GM18502 (cell line): ENCODE data around the gene ATP4A.
"Not testable (repeated sequence)": the region's sequence is repeated elsewhere in the genome, so short reads cannot be mapped to it uniquely, and the experiment has no call there.

Source experiments
- ATAC-seq: cut with Tn5 transposase; IDR thresholded peaks from one replicate; pipeline ENCODE4 v1.9.1; 2021; ENCODE audit warnings: mild to moderate bottlenecking; ENCODE audit not compliant: unreplicated experiment, poor library complexity

The ATP4A gene

GRCh38 chr19:35563207-35563829 is at the start of gene ATP4A:
ATP4A (minus strand) TSS chr19:35563658; CDS start chr19:35563629, 29 bp downstream.
- ATAC-seq, result no peak

- peak; percentile 80 for ATAC-seq
Measured at GRCh38 chr19:35612559-35613321, 49.3 kb upstream of the ATP4A start, which contains the start of gene HAUS5. HAUS5 (plus strand) TSS chr19:35612735; CDS start chr19:35612795, 60 bp downstream.

- ATAC-seq, result no peak
Measured at GRCh38 chr19:35612224-35612558, 48.7 kb upstream of the ATP4A start.

GRCh38 chr19:35609851-35610353 is 46.4 kb upstream of the ATP4A start:
- no peak for ATAC-seq

GRCh38 chr19:35608251-35608650 is 44.8 kb upstream of the ATP4A start:
- no peak for ATAC-seq

GRCh38 chr19:35607661-35608060 is 44.2 kb upstream of the ATP4A start:
- ATAC-seq, result no peak

GRCh38 chr19:35607170-35607569 is 43.7 kb upstream of the ATP4A start:
- ATAC-seq, result not testable (repeated sequence)

GRCh38 chr19:35604436-35604835 is 41.0 kb upstream of the ATP4A start:
- ATAC-seq, result not testable (repeated sequence)

- no peak for ATAC-seq
Measured at GRCh38 chr19:35601971-35602370, 38.5 kb upstream of the ATP4A start.

GRCh38 chr19:35596366-35596999 is 33.0 kb upstream of the ATP4A start:
- peak; percentile 75 for ATAC-seq

GRCh38 chr19:35595928-35596327 is 32.5 kb upstream of the ATP4A start:
- ATAC-seq, result no peak

GRCh38 chr19:35595026-35595425 is 31.6 kb upstream of the ATP4A start:
- not testable (repeated sequence) for ATAC-seq

- no peak for ATAC-seq
Measured at GRCh38 chr19:35592226-35592625, 28.8 kb upstream of the ATP4A start.

- no peak for ATAC-seq
Measured at GRCh38 chr19:35590875-35591274, 27.4 kb upstream of the ATP4A start.

GRCh38 chr19:35587321-35587720 is 23.9 kb upstream of the ATP4A start:
- no peak for ATAC-seq

- ATAC-seq, result no peak
Measured at GRCh38 chr19:35585848-35586247, 22.4 kb upstream of the ATP4A start, which contains the start of gene PMIS2. PMIS2 (plus strand) TSS chr19:35586173; CDS start chr19:35586260, 87 bp downstream.

- ATAC-seq, result no peak
Measured at GRCh38 chr19:35582760-35583159, 19.3 kb upstream of the ATP4A start.

GRCh38 chr19:35578707-35579106 is 15.2 kb upstream of the ATP4A start:
- ATAC-seq, result no peak

- no peak for ATAC-seq
Measured at GRCh38 chr19:35577918-35578317, 14.5 kb upstream of the ATP4A start.

- no peak for ATAC-seq
Measured at GRCh38 chr19:35571406-35571965, 8.0 kb upstream of the ATP4A start.

- ATAC-seq, result no peak
Measured at GRCh38 chr19:35569281-35569781, 5.9 kb upstream of the ATP4A start.
